Lung (tissue), 12 donors: ENCODE results near the gene CYTH3. TPM values are rescaled to one million over a fixed set of nuclear protein-coding genes. Genes with fewer than 3 reads are reported as not detected.

Experiments used
- ATAC-seq: fragments of 200-7000 bp; cut with Tn5 transposase; one replicate; pipeline ENCODE4 v1.9.1; 2020; ENCODE audit warnings: moderate number of reproducible peaks; ENCODE audit not compliant: insufficient read depth, low FRiP score
- DNase-seq, 3 donors: peaks; one replicate each; pipeline ENCODE4 v3.0.0-alpha.2; 2013 to 2017
- H3K27ac ChIP-seq, 2 donors: one replicate each; pipeline ENCODE4 v1.5.1; 2013; ENCODE audit warnings: mild to moderate bottlenecking in 2 of 2, moderate library complexity in 2 of 2, control low read depth in 1 of 2, inconsistent platforms in 1 of 2, low read depth in 1 of 2, low read length in 1 of 2
- H3K27me3 ChIP-seq, 3 donors: one replicate each; pipeline ENCODE4 v1.5.1; 2013; ENCODE audit warnings: low read length in 2 of 3; ENCODE audit not compliant: control insufficient read depth in 3 of 3, insufficient read depth in 3 of 3
- H3K36me3 ChIP-seq, 4 donors: one replicate each; pipeline ENCODE4 v1.5.1; 2013; ENCODE audit warnings: low read length in 4 of 4, mild to moderate bottlenecking in 1 of 4, moderate library complexity in 1 of 4; ENCODE audit not compliant: control insufficient read depth in 4 of 4, insufficient read depth in 4 of 4
- H3K4me1 ChIP-seq, 5 donors: one replicate each; pipeline ENCODE4 v1.5.1; 2013; ENCODE audit warnings: low read length in 5 of 5, mild to moderate bottlenecking in 2 of 5, moderate library complexity in 1 of 5; ENCODE audit not compliant: control insufficient read depth in 5 of 5, insufficient read depth in 5 of 5
- H3K4me3 ChIP-seq: one replicate; pipeline ENCODE4 v1.5.1; 2013; ENCODE audit warnings: mild to moderate bottlenecking, control low read depth, moderate library complexity
- H3K9ac ChIP-seq, 2 donors: one replicate each; pipeline ENCODE4 v1.5.1; 2013; ENCODE audit warnings: low read length in 2 of 2, control low read depth in 1 of 2; ENCODE audit not compliant: insufficient read depth in 1 of 2
- H3K9me3 ChIP-seq, 4 donors: one replicate each; pipeline ENCODE4 v1.5.1; 2013; ENCODE audit warnings: low read length in 3 of 4, mild to moderate bottlenecking in 1 of 4, moderate library complexity in 1 of 4; ENCODE audit not compliant: control insufficient read depth in 4 of 4, insufficient read depth in 3 of 4
- CTCF ChIP-seq: IDR thresholded peaks from 2 replicates; pipeline ENCODE4 v1.5.1; 2012; ENCODE audit warnings: mild to moderate bottlenecking; ENCODE audit errors: control extremely low read depth, extremely low read depth
- WGBS, 2 donors: extraction: QIAGEN DNeasy Blood & Tissue Kit; methylation state at CpG; one replicate each; pipeline ENCODE4 v1.1.7; 2013; 5-methylcytosine and 5-hydroxymethylcytosine counted together
- polyA plus RNA-seq, 2 donors: library from polyadenylated mRNA; stranded (reverse); fragments of 200-250 nt; gene quantifications; one replicate each; pipeline ENCODE4 v1.2.1, GENCODE V29; 2013
- total RNA-seq, 2 donors: library from RNA; depleted of rRNA in 1 of 2; stranded (reverse); fragments of >200 nt in 1 of 2; gene quantifications; one replicate each; pipeline ENCODE4 v1.2.1, GENCODE V29; 2014 to 2021
- donor health status: control.
- donor health status: control.
- donor health status: Bipolar disorder and iron deficiency.
- donor health status: healthy.
- donor health status: DM: yes; HTN: yes; CAD: no.

Gene CYTH3
- total and polyA plus RNA-seq, 4 donors = 8.2 to 28.7 (median 15.5) TPM

GRCh38 chr7:6268907-6269306 lies 3.5 kb downstream of the CYTH3 start:
- H3K9me3 ChIP-seq = no peaks in the 10 kb centered on the region
- ATAC-seq = no peak
- 53 to 79% methylated on average over 5 of the region's 5 CpGs for WGBS, 2 donors
- H3K4me3 ChIP-seq = no peak overlapping the region
- no peak for TF ChIP-seq CTCF
- no peaks in the 10 kb centered on the region for H3K36me3 ChIP-seq
- H3K27me3 ChIP-seq = no peaks in the 10 kb centered on the region
- H3K9ac ChIP-seq = no peak overlapping the region
- DNase-seq = no peak
- peaks cover 8 to 18% (median 9%) of the 10 kb centered on the region in 5 donors for H3K4me1 ChIP-seq
- peak overlapping the region in 1 of 2 donors; percentile 41 for H3K27ac ChIP-seq

GRCh38 chr7:6268023-6268900 lies 4.2 kb downstream of the CYTH3 start:
- Histone ChIP-seq H3K27ac (peak overlapping the region in 1 of 2 donors; percentile 41), H3K27me3 (no peaks in the 10 kb centered on the region), H3K4me3 (no peak overlapping the region), H3K9ac (no peak overlapping the region), H3K9me3 (no peaks in the 10 kb centered on the region), H3K4me1 (peaks cover 7 to 17% (median 10%) of the 10 kb centered on the region in 5 donors), H3K36me3 (no peaks in the 10 kb centered on the region)
- WGBS, 2 donors = 74 to 88% methylated on average over 18 of the region's 18 CpGs
- DNase-seq (no peak), ATAC-seq (no peak)
- TF ChIP-seq CTCF = no peak

- no peaks in the 10 kb centered on the region for H3K27me3 ChIP-seq
- TF ChIP-seq CTCF = no peak
- no peak overlapping the region for H3K4me3 ChIP-seq
- H3K4me1 ChIP-seq = peaks cover 0 to 14% (median 8%) of the 10 kb centered on the region in 5 donors
- no peaks in the 10 kb centered on the region for H3K9me3 ChIP-seq
- peak overlapping the region in 1 of 2 donors; percentile 14 for H3K27ac ChIP-seq
- no peak for DNase-seq
- ATAC-seq = no peak
- 90 to 94% methylated on average over 7 of the region's 7 CpGs for WGBS, 2 donors
- H3K36me3 ChIP-seq = no peaks in the 10 kb centered on the region
- no peak overlapping the region for H3K9ac ChIP-seq
These were observed 5.7 kb downstream of the CYTH3 start for GRCh38 chr7:6266699-6267098.
